Cardiac muscle cell (in vitro differentiated cells and primary cell): ENCODE results near the gene PTPN7. TPM values are rescaled to one million over a fixed set of nuclear protein-coding genes. Genes with fewer than 3 reads are reported as not detected.

Experiments
- DNase-seq, 2 donors: peaks; one replicate each; pipeline versions ENCODE4 v3.0.0 to v3.0.0-alpha.2; 2010 to 2017; ENCODE audit warnings: low read depth in 1 of 2, low spot score in 1 of 2
- H3K27ac ChIP-seq: fragments of 200-600 bp; sonication (generic); 2 replicates; pipeline ENCODE4 v1.5.1; 2016
- H3K27me3 ChIP-seq: fragments of 200-600 bp; sonication (generic); 2 replicates; pipeline ENCODE4 v1.6.0; 2016; ENCODE audit warnings: control low read depth
- H3K36me3 ChIP-seq: fragments of 200-600 bp; sonication (generic); 2 replicates; pipeline ENCODE4 v1.5.1; 2016; ENCODE audit warnings: control low read depth
- H3K4me1 ChIP-seq: fragments of 200-600 bp; sonication (generic); 2 replicates; pipeline ENCODE4 v1.8.1; 2017; ENCODE audit warnings: low read depth, mild to moderate bottlenecking, mixed run types
- H3K4me3 ChIP-seq: fragments of 200-600 bp; sonication (generic); 2 replicates; pipeline ENCODE4 v1.5.1; 2016; ENCODE audit warnings: mild to moderate bottlenecking
- H3K9me3 ChIP-seq: fragments of 200-600 bp; sonication (generic); 2 replicates; pipeline ENCODE4 v1.5.1; 2017; ENCODE audit warnings: low read depth, mild to moderate bottlenecking, control low read depth
- CTCF ChIP-seq: IDR thresholded peaks from 2 replicates; pipeline ENCODE4 v1.5.1; 2012; ENCODE audit warnings: low read depth, mild to moderate bottlenecking, low read length
- polyA plus RNA-seq: library from polyadenylated mRNA; unstranded; fragments of >200 nt; fragmentation: Nextera tagmentation; extraction: Ambion mirVana; gene quantifications from 2 replicates; pipeline ENCODE4 v1.2.1, GENCODE V29; 2016
- total RNA-seq: library from RNA; depleted of rRNA; stranded (reverse); fragments of >200 nt; gene quantifications from 2 replicates; pipeline ENCODE4 v1.2.3, GENCODE V29; 2016

PTPN7 gene
- total and polyA plus RNA-seq, 2 experiments from 2014 or later, result not detected

- Histone ChIP-seq H3K4me3 (no peak overlapping the region), H3K4me1 (peaks cover 11% of the 10 kb centered on the region), H3K27ac (no peak overlapping the region), H3K27me3 (no peaks in the 10 kb centered on the region), H3K9me3 (no peaks in the 10 kb centered on the region), H3K36me3 (no peaks in the 10 kb centered on the region)
- no peak for DNase-seq
- no peak for TF ChIP-seq CTCF
Measured at GRCh38 chr1:202157945-202158344, 2.5 kb downstream of the PTPN7 start.

GRCh38 chr1:202156590-202156989, 3.8 kb downstream of the PTPN7 start:
- Histone ChIP-seq H3K4me3 (no peak overlapping the region), H3K27ac (no peak overlapping the region), H3K27me3 (no peaks in the 10 kb centered on the region), H3K36me3 (no peaks in the 10 kb centered on the region), H3K9me3 (no peaks in the 10 kb centered on the region), H3K4me1 (peaks cover 10% of the 10 kb centered on the region)
- TF ChIP-seq CTCF, result no peak
- DNase-seq, result no peak

GRCh38 chr1:202155478-202156021, 4.9 kb downstream of the PTPN7 start:
- Histone ChIP-seq H3K4me1 (peaks cover 3% of the 10 kb centered on the region), H3K9me3 (no peaks in the 10 kb centered on the region), H3K36me3 (no peaks in the 10 kb centered on the region), H3K27me3 (no peaks in the 10 kb centered on the region), H3K27ac (no peak overlapping the region), H3K4me3 (no peak overlapping the region)
- DNase-seq, result no peak
- no peak for TF ChIP-seq CTCF

- DNase-seq, result peak; percentile 81 to 84
- H3K27me3 ChIP-seq, result no peaks in the 10 kb centered on the region
- H3K4me3 ChIP-seq, result no peak overlapping the region
- TF ChIP-seq CTCF, result peak; percentile 74
- peaks cover 3% of the 10 kb centered on the region for H3K4me1 ChIP-seq
- H3K36me3 ChIP-seq, result no peaks in the 10 kb centered on the region
- H3K9me3 ChIP-seq, result no peaks in the 10 kb centered on the region
- H3K27ac ChIP-seq, result no peak overlapping the region
Measured at GRCh38 chr1:202154766-202155477, 5.5 kb downstream of the PTPN7 start.

GRCh38 chr1:202154148-202154765, 6.1 kb downstream of the PTPN7 start:
- Histone ChIP-seq H3K27ac (no peak overlapping the region), H3K9me3 (no peaks in the 10 kb centered on the region), H3K4me1 (peaks cover 1% of the 10 kb centered on the region), H3K4me3 (no peak overlapping the region), H3K27me3 (no peaks in the 10 kb centered on the region), H3K36me3 (no peaks in the 10 kb centered on the region)
- no peak for DNase-seq
- no peak for TF ChIP-seq CTCF
